HPDE6-E6E7 (cell line): Measurements from ENCODE around the gene TMEM225B.
"Not testable (repeated sequence)": the region's sequence is repeated elsewhere in the genome, so short reads cannot be mapped to it uniquely, and the experiment has no call there.

Experiments
- DNase-seq: peaks from one replicate; pipeline ENCODE4 v3.0.0; 2011; ENCODE audit warnings: missing footprints; ENCODE audit errors: extremely low spot score

The TMEM225B gene

DNA sequence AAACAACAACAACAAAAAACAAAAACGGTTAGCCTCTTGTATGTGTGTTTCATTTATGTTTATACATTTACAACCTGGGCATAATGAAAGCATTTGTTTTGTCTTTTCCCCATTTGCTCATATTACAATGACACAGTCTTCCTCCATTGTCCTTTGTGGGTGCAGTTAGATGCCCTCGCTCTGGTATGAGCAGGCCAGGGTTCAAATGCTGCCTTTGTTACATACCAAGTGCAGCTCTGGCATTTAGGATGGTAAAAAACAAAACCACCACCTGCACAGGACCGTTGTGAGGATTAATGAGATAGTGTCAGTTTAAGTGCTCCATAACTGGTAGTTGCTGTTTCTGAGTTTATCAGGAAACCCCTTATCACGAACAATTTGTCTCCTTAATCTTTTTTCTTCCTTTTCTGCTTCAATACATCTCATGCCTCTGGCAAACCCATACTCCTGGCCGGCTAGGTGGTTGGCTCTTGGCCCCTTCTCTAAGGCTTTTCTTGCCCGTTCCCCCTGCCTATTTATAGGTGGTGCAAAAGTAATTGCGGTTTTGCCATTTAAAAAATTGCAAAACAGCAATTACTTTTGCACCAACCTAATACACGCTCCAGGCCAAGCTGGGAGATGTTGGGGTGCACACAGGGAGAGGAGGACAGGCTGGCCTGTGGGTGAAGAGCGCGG, 18.6 kb upstream of the TMEM225B start:
- no peak for DNase-seq

DNA sequence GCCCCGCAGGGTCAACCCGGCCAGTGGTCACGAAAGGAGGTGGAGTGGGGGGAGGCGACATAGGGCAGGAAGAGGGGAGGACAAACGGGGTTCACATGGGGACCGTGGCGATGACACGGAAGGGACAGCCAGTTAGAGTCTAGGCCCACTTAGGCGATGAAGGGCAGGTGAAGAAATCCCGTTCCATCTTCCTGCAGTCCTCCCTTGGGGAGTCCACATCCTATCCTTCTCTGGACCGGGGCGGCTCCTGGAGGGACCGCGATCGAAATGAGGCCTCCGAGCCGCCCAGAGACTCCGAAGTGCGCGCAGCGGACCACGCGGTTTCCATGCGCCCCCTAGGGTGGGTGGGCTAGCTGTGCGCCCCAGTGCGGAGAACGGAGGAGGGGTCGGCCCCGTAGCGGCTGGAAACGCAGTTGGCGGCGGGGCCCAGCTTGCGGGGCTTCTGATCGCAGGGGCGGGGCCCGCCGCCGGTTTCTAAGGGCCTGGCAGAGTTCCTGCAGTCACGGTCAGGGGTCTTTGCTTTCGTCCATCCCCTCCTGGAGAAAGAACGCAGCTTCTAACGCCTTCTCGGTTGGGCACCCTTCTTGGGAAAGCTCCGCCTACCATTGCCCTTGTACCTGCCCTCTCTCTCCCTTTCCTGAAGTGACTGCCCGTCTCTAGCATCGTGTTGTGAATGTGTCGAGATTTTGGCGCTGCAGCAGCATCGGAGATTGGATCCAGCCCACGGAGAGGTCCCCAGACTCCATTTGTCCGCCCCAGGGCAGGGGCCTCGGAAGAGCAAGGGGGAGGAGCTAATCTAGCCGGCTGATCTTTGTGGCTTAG, 17.9 kb upstream of the TMEM225B start:
- no peak for DNase-seq

DNA sequence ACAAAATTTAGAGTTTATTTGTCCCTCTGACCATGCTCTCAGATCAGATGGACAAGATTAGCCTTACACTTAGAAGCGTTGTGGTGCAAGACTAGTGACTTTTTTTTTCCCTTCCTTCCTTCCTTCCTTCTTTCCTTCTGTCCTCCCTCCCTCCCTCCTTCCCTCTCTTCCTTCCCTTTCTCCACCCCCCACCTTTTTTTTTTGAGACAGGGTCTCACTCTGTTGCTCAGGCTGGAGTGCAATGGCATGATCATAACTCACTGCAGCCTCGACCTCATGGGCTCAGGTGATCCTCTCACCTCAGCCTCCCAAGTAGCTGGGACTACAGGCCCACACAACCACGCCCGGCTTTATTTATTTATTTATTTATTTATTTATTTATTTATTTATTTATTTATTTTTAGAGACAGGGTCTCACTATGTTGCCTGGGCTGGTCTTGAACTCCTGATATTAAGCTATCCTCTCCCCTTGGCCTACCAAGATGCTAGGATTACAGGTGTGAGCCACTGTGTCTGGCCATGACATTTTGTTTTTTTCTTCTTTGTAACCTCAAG, 17.2 kb upstream of the TMEM225B start:
- DNase-seq = not testable (repeated sequence)

DNA sequence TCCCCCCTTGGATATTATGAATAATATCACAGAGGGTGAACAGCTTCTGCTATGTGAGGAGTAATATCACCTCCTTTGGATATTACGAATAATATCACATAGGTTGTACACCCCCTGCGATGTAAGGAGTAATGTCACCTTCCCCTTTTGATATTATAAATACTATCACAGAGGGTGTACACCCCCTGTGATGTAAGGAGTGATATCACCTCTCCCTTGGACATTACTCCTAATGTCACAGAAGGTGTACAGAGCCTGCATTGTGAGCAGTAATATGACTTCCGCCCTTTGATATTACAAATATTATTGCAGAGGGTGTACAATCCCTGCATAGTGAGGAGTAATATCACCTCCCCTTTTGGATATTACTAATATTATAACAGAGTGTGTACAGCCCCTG, 9.2 kb upstream of the TMEM225B start:
- no peak for DNase-seq

DNA sequence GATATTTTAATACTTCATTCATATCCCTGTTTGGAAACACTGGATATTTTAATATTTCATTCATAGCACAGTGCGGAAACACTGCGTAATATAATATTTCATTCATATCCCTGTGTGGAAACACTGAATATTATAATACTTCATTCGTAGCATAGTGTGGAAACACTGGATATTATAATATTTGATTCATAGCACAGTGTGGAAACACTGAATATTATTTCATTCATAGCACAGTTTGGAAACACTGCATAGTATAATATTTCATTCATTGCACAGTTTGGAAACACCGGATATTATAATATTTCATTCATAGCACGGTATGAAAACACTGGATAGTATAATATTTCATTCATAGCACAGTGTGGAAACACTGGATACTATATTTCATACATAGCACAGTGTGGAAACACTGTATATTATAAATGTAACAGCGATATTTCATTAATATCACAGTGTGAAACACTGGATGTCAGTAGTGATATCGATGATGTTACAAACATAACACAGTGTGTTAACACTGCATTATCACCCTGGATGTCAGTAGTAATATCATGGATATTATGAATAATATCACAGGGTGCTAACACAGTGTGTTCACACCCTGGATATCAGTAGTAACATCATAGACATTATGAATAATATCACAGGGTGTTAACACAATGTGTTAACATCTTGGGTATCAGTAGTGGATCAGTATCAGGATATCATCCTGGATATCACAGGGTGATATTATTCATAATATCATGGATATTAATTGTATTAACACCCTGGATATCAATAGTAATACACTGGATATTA, 2.9 kb upstream of the TMEM225B start:
- no peak for DNase-seq

DNA sequence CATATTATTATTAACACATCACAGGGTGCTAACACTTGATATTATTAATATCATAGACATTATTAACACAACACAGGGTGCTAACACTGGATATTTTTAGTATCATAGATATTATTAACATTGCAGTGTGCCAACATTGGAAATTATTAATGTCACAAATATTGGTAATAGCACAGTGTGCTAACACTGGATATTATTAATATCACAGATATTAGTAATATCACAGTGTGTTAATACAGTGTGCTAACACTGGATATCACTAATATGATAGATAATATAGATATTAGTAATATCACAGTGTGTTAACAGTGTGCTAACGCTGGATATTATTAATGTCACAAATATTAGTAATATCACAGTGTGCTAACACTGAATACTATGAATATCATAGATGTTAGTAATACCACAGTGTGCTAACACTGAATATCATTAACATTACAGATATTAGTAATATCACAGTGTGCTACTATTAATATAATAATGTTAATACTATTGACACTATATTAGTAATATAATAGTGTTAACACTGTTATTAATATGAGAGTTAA, 1.6 kb upstream of the TMEM225B start:
- DNase-seq = no peak

DNA sequence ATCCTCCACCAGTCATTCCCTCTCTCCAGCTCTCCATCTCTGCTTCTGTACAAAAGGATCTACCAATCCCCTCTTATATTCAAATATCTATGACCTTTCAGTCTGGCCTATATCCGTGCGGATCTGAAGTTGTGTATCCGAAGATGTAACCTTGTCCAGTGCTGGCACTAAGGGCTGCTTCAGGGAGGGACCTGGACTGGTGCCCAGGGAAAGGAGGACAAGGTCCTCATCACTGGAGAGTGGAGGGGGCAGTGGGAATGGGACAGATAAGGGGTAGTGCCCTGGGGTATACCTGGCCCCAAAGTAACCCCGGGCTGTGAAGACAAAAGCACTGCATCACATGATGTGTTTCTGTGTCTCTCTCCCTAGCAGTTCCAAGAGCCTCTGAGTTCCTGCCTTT, 1.8 kb downstream of the TMEM225B start:
- no peak for DNase-seq

DNA sequence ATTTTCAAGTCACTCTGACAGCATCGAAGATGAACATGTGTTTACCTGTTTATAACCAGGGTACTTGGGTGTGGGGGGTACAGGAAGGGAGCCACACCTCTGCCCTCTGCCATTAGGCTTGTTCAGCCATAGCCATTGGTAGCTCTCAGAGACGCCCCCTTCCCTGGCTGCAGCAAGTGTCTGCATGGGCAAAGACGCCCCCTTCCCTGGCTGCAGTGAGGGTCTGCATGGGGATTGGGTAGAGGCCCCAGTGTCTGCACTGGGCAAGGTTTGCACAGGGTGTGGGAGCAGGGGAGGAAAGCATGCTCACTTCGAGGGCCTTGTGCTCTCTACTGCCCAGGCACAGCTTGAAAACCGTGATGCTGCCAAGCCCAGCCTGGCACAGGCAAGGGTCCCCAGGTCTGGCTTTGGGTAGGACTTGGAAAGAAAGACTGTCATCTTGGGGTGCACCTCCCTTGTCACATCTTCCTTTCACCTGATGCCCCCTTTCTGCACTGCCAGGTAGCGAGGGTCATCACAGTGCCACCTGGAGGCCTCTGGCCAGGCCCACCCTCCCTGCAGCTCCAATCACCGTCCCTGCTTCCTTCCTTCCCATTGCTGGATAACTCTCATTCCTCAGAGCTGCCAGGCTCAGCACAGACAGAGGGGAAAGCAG, 3.7 kb downstream of the TMEM225B start:
- DNase-seq = no peak

DNA sequence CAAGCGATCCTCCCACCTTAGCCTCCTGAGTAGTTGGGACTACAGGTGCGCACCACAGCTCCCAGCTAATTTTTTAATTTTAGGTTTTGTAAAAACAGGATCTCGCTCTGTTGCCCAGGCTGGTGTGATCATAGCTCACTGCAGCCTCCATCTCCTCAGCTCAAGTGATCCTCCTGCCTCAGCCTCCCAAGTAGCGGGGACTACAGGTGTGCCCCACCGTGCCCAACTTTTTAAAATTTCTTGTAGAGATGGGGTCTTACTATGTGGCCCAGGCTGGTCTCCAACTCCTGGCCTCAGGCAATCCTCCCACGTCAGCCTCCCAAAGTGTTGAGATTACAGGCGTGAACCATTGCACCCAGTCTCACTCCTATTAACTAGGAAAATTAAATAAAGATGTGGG, 7.5 kb downstream of the TMEM225B start:
- no peak for DNase-seq

DNA sequence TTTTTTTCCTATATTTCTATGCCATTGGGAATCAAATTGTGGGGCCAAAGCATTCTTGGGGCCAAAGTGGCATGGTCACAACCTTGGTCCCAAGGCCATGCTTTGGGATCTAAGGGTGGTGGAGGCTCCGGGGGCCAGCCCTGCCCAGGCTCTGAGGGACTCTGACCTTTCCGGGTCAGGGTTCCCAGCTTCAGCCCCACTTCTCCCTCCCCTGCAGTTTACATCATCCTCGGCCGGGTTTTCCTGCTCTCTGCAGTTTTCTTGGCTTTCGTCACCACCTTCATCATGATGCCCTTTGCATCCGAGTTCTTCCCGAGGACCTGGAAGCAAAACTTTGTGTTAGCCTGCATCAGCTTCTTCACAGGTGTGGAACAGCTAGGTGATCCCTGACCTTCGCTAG, 8.5 kb downstream of the TMEM225B start:
- no peak for DNase-seq

DNA sequence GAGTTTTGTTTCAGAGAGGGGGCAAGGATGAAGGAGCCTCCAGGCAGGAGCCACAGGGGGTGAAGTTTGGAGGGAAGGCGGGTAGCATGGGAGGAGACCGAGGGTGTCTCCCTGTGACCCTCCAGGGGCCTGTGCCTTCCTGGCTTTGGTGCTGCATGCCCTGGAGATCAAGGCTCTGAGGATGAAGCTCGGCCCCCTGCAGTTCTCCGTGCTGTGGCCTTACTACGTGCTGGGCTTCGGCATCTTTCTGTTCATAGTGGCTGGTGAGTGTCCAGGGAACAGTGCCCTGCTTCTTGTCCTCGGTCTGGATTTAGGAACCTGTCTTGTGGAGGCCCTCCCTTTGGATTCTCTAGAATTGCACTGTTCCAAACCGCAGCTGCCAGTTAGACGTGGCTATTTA, 9.5 kb downstream of the TMEM225B start:
- no peak for DNase-seq

DNA sequence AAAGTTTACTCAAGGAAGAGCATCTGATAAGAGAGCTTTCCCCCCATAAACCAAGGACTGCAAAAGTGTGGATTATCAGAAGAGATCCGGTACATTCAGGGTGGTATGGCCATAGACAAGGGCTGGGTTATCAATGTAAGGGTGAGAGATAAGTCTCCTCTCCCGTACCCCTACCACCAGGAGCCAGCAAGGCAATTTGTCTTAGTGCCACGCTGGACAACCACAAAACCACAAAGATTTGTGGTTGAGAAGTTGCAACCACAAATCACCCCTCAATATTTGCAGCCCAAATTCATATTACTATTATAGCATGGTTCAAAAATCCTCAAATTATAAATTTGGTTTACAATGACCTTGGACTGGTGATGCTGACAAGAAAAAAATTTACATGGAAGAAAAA, 16.4 kb downstream of the TMEM225B start:
- DNase-seq = no peak

DNA sequence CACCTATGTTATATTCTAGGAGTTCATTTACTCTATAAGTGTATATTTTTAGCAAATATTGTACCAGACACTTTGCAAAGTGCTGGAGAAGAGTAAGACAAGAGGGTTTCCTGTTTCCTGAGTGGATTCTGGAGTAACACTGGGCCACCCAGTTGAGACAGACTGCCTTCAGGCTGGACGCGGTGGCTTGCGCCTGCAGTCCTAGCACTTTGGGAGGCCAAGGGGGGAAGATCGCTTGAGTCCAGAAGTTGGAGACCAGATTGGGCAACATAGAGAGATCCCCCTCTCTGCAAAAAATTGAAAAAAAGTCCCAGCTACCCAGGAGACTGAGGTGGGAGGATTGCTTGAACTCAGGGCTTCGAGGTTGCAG, 17.9 kb downstream of the TMEM225B start:
- no peak for DNase-seq

DNA sequence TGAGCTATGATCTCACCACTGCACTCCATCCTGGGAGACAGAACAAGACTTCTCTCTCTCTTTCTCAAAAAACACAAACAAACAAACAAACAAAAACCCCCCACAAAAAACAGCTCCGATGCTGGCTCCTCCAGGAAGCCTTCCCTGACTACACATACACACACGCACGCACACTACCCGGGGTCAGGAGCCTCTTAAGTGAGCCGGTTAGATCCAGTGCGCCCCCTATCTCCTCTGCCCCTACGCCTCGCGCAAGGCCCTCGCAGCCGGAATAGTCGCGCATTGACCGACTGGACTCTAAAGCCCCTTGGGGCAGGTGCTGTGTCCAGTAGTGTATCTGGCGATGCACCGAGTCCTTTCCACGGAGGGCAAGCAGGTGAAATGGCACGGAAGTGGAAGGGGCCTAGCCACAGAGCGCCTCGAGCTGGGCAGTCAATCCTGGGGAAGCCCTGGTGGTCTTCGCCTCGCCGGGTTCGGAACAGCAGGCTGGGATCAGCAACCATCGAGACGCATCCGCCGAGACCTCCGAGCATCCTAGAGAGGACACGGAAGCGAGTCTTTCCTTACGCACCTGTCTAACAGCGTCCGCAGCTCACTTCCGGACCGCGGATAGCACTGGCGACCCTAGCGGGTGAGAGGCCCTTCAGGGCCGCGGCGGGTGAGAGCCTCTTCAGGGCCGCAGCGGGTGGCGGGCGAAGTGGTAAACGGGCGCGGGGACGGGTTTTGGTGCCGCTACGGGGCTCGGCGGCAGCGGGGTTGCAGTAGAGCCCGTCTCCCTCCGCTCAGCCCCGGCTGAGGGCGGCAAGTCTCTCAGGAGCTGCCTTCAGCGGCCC, 18.5 kb downstream of the TMEM225B start, which contains the start of gene ZSCAN25:
Gene ZSCAN25 (plus strand): TSS at position 588 of the 833 bp plus-strand sequence. CDS start 2,661 bp downstream, outside the sequence.
- peak; percentile 88 for DNase-seq

DNA sequence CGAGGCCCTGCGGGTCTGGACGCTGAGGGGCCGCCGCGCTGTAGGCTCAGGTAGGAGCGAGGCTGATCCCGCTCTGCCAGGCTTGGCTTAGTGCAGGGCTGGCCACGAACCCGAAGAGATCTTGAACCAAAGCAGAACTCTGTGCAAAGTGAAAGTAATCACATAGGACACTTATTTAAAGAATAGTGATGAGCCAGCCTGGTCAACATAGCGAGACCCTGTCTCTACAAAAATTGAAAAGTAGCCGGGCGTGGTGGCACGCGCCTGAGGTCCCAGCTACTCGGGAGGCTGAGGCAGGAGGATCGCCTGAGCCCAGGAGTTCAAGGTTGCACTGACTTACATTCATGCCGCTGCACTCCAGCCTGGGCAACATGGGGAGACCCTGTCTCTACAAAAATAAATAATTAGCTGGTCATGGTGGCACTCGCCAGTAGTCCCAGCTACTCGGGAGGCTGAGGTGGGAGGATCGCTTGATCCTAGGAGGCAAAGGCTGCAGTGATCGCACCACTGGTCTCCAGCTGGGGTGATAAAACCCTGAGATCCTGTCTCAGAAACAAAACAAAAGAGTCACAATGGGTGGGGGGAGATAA, 19.2 kb downstream of the TMEM225B start:
- DNase-seq = no peak

DNA sequence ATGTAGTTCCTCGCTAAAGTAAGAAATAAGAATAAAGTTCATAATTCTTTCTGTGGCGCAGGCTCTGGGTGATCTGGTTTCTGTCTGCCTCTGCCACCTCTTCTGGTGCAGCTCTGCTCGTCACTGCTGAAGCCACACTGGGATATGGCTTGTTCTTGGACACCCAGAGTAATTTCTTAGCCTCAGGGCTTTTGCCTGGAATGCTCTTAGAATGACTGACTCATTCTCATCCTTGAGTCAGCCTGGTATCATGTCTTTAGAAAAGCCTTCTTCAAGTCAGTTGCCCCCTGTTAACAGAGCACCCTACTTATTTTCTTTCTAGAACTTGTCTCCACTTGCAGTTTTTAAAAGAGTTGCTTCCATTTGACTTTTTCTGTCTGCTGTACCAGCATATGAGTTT, 20.7 kb downstream of the TMEM225B start:
- DNase-seq = peak; percentile 70

DNA sequence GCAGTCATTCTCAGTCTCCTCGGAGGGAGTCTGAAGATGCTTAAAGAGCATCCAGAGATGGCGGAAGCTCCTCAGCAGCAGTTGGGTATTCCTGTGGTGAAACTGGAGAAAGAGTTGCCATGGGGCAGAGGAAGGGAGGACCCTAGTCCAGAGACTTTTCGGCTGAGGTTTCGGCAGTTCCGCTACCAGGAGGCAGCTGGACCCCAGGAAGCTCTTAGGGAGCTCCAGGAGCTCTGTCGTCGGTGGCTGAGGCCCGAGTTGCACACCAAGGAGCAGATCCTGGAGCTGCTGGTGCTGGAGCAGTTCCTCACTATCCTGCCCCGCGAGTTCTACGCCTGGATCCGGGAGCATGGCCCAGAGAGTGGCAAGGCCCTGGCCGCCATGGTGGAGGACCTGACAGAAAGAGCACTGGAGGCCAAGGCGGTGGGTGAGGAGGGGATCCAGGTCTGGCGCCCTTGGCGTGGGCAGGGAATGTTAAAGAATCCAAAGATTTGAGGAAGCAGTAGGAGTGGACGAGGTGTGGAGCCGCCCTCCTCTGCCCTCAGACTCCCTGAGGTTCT, 21.6 kb downstream of the TMEM225B start:
- DNase-seq = no peak

DNA sequence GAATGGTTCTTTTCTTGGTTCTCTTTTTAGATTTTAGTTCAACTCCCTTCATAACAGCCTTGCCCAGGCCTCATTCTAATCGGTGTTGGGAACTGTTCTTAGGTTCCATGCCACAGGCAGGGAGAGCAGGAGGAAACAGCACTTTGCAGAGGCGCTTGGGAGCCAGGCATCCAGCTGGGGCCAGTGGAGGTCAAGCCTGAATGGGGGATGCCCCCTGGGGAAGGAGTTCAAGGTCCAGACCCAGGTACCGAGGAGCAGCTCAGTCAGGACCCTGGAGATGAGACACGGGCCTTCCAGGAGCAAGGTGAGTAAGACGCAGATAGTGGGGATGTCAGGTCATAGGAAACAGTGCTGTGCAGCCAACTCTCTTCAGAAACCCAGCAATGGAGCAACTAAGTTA, 23.2 kb downstream of the TMEM225B start:
- DNase-seq = no peak

DNA sequence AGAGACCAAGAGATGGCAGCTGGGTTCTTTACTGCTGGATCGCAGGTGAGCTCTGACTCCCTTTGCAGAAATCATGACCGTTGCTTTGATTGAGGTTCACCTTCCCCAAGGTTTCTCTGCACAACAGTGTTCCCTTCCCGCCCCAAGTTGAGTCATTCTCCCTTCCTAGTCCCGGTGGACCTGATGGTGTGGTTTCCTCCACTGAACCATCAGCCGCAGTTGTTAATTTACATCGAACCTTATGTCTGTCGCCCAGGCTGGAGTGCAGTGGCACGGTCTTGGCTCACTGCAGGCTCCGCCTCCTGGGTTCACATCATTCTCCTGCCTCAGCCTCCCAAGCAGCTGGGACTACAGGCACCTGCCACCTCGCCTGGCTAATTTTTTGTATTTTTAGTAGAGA, 24.5 kb downstream of the TMEM225B start:
- DNase-seq = no peak
